SK-N-SH (cell line): ENCODE data around the gene ZNF680. TPM values are rescaled to one million over a fixed set of nuclear protein-coding genes. Genes with fewer than 3 reads are reported as not detected.

Experiments used
- CTCF ChIA-PET: fragments of 300-600, 350-600 bp; formaldehyde crosslinking; extraction: SDS; loops from one replicate; lab custom pipeline; 2021; lab: Yijun Ruan, JAX
- POLR2A ChIA-PET: fragments of 350-600 bp; sonication (Branson Sonifier 250); formaldehyde crosslinking; extraction: SDS; loops from one replicate; lab custom pipeline; 2020; ENCODE audit warnings: antibody characterized with exemption, inconsistent platforms; lab: Yijun Ruan, JAX
- DNase-seq: peaks from one replicate; pipeline ENCODE4 v3.0.0; 2012
- H2AFZ ChIP-seq: fragments of 200-600 bp; sonication (generic); 2 replicates; pipeline ENCODE4 v1.8.1; 2016; ENCODE audit warnings: antibody characterized with exemption, mild to moderate bottlenecking, low read depth
- H3F3A ChIP-seq: fragments of 200-600 bp; sonication (generic); replicated peaks from 2 replicates; pipeline ENCODE3; 2016; ENCODE audit warnings: antibody characterized with exemption, mild to moderate bottlenecking; ENCODE audit not compliant: insufficient read depth
- H3K27ac ChIP-seq, 2 experiments: fragments of 200-500 bp in 1 of 2; fragments of 200-600 bp in 1 of 2; sonication (Bioruptor generic) in 1 of 2; sonication (generic), shearing (Covaris generic) in 1 of 2; 2 replicates each; pipeline versions ENCODE4 v1.5.1 to v1.6.1; 2014 to 2016; ENCODE audit warnings: low read depth in 2 of 2, inconsistent platforms in 1 of 2, low read length in 1 of 2, mild to moderate bottlenecking in 1 of 2, mixed read lengths in 1 of 2
- H3K27me3 ChIP-seq: fragments of 200-600 bp; sonication (generic), shearing (Covaris generic); 2 replicates; pipeline ENCODE4 v1.6.1; 2016; ENCODE audit warnings: mixed run types; ENCODE audit not compliant: insufficient read depth
- H3K36me3 ChIP-seq, 2 experiments: fragments of 200-500 bp in 1 of 2; fragments of 200-600 bp in 1 of 2; sonication (Bioruptor generic) in 1 of 2; sonication (generic) in 1 of 2; replicated peaks in 1 of 2; 2 replicates each; pipeline versions ENCODE3 to v1.5.1; 2014 to 2016; ENCODE audit warnings: low read length in 1 of 2, mild to moderate bottlenecking in 1 of 2; ENCODE audit not compliant: insufficient read depth in 2 of 2, control insufficient read depth in 1 of 2
- H3K4me1 ChIP-seq, 2 experiments: fragments of 200-500 bp in 1 of 2; fragments of 200-600 bp in 1 of 2; sonication (Bioruptor generic) in 1 of 2; sonication (generic), shearing (Covaris generic) in 1 of 2; 2 replicates each; pipeline versions ENCODE4 v1.5.1 to v1.6.1; 2014 to 2016; ENCODE audit warnings: low read depth in 1 of 2, low read length in 1 of 2, mixed run types in 1 of 2; ENCODE audit not compliant: insufficient read depth in 2 of 2, control insufficient read depth in 1 of 2
- H3K4me2 ChIP-seq: fragments of 200-600 bp; sonication (generic), shearing (Covaris generic); 2 replicates; pipeline ENCODE4 v1.6.1; 2017; ENCODE audit warnings: mixed run types
- H3K4me3 ChIP-seq, 2 experiments: fragments of 200-500 bp in 1 of 2; fragments of 200-600 bp in 1 of 2; sonication (Bioruptor generic) in 1 of 2; sonication (generic), shearing (Covaris generic) in 1 of 2; 2 replicates each; pipeline versions ENCODE4 v1.5.1 to v1.8.1; 2014 to 2016; ENCODE audit warnings: low read depth in 2 of 2, inconsistent platforms in 1 of 2, low read length in 1 of 2, mild to moderate bottlenecking in 1 of 2, mixed read lengths in 1 of 2, moderate library complexity in 1 of 2
- H3K79me2 ChIP-seq: fragments of 200-600 bp; sonication (generic); 2 replicates; pipeline ENCODE4 v1.8.1; 2017; ENCODE audit warnings: mild to moderate bottlenecking; ENCODE audit not compliant: insufficient read depth
- H3K9ac ChIP-seq: fragments of 200-600 bp; sonication (generic); 2 replicates; pipeline ENCODE4 v1.6.1; 2017; ENCODE audit warnings: mixed run types
- H3K9me2 ChIP-seq: fragments of 200-600 bp; sonication (generic); 2 replicates; pipeline ENCODE4 v1.6.1; 2017; ENCODE audit warnings: mixed run types
- H3K9me3 ChIP-seq: fragments of 200-600 bp; sonication (generic); 2 replicates; pipeline ENCODE4 v1.6.1; 2017; ENCODE audit warnings: mixed run types, mild to moderate bottlenecking, moderate library complexity
- H4K20me1 ChIP-seq: fragments of 200-600 bp; sonication (generic); 2 replicates; pipeline ENCODE4 v1.6.1; 2017; ENCODE audit warnings: mild to moderate bottlenecking, mixed run types; ENCODE audit not compliant: insufficient read depth
- CHD2 ChIP-seq: fragments of 150-350 bp; IDR thresholded peaks from 2 replicates; pipeline ENCODE4 v1.6.1; 2018; ENCODE audit warnings: low read length; ENCODE audit not compliant: partially characterized antibody
- ELF1 ChIP-seq: IDR thresholded peaks from 2 replicates; pipeline ENCODE4 v1.4.0; 2012
- FOSL2 ChIP-seq: IDR thresholded peaks from 2 replicates; pipeline ENCODE4 v1.4.0; 2012; ENCODE audit warnings: low read depth, mild to moderate bottlenecking, moderate library complexity, borderline replicate concordance
- GABPA ChIP-seq: IDR thresholded peaks from 2 replicates; pipeline ENCODE4 v1.4.0; 2012; ENCODE audit warnings: low read depth, mild to moderate bottlenecking
- GATA2 ChIP-seq: sonication (generic); formaldehyde crosslinking; IDR thresholded peaks from 2 replicates; pipeline ENCODE4 v1.5.0; 2020; ENCODE audit warnings: mild to moderate bottlenecking, missing genetic modification reagents
- JUND ChIP-seq: IDR thresholded peaks from 2 replicates; pipeline ENCODE4 v1.4.0; 2012
- MEF2A ChIP-seq: IDR thresholded peaks from 2 replicates; pipeline ENCODE4 v1.4.0; 2012; ENCODE audit warnings: low read depth, borderline replicate concordance
- MXI1 ChIP-seq: IDR thresholded peaks from 2 replicates; pipeline ENCODE4 v1.6.1; 2012; ENCODE audit warnings: mild to moderate bottlenecking, low read depth, low read length, improper control_type of control experiment
- NRF1 ChIP-seq: IDR thresholded peaks from 2 replicates; pipeline ENCODE4 v1.6.1; 2012; ENCODE audit warnings: low read depth, mild to moderate bottlenecking, low read length
- POLR2AphosphoS5 ChIP-seq: IDR thresholded peaks from 2 replicates; pipeline ENCODE4 v1.6.1; 2012; ENCODE audit warnings: low read depth, low read length
- RAD21 ChIP-seq: IDR thresholded peaks from 2 replicates; pipeline ENCODE4 v1.6.1; 2012; ENCODE audit warnings: mild to moderate bottlenecking, low read length
- RFX5 ChIP-seq: IDR thresholded peaks from 2 replicates; pipeline ENCODE4 v1.6.1; 2012; ENCODE audit warnings: mild to moderate bottlenecking, improper control_type of control experiment, low read length
- SIN3A ChIP-seq: IDR thresholded peaks from 2 replicates; pipeline ENCODE4 v1.6.1; 2012; ENCODE audit warnings: low read depth, mild to moderate bottlenecking, low read length, moderate library complexity, borderline replicate concordance
- SMC3 ChIP-seq: IDR thresholded peaks from 2 replicates; pipeline ENCODE4 v1.6.1; 2012; ENCODE audit warnings: low read depth, low read length, improper control_type of control experiment
- TAF1 ChIP-seq: IDR thresholded peaks from 2 replicates; pipeline ENCODE4 v1.6.1; 2012; ENCODE audit warnings: low read depth, mild to moderate bottlenecking, low read length, moderate library complexity, borderline replicate concordance
- TCF12 ChIP-seq: IDR thresholded peaks from 2 replicates; pipeline ENCODE4 v1.4.0; 2012
- YY1 ChIP-seq: IDR thresholded peaks from 2 replicates; pipeline ENCODE4 v1.4.0; 2012; ENCODE audit warnings: low read depth, mild to moderate bottlenecking
- WGBS: methylation state at CpG from one replicate; pipeline ENCODE4 v1.1.6; 2017; ENCODE audit warnings: low lambda C conversion rate; 5-methylcytosine and 5-hydroxymethylcytosine counted together
- polyA plus RNA-seq, 3 experiments: library from polyadenylated mRNA; depleted of rRNA; stranded (reverse); fragments of >200 nt; gene quantifications; 2 replicates each; pipeline ENCODE4 v1.2.3, GENCODE V29; 2012
- TF ChIP-seq, protein P1 (sequence below): fragments of 150-350 bp; IDR thresholded peaks from 2 replicates; pipeline ENCODE4 v1.6.1; 2017; ENCODE audit warnings: antibody characterized with exemption, low read length, low read depth, borderline replicate concordance
- TF ChIP-seq, protein P2 (sequence below): IDR thresholded peaks from 2 replicates; pipeline ENCODE4; 2012
- TF ChIP-seq, protein P3 (sequence below): IDR thresholded peaks from 2 replicates; pipeline ENCODE4 v1.6.1; 2012; ENCODE audit warnings: mild to moderate bottlenecking, low read depth, low read length, moderate library complexity

Gene ZNF680
- polyA plus RNA-seq (2012; rRNA removed): 1.6 and 2.8 TPM in 2 replicates
- 3.2 and 4.1 TPM in 2 replicates for polyA plus RNA-seq (2012; cell fraction: cytosol; rRNA removed)
- 1.8 and 4.3 TPM in 2 replicates for polyA plus RNA-seq (2012; cell fraction: nucleus; rRNA removed)

DNA sequence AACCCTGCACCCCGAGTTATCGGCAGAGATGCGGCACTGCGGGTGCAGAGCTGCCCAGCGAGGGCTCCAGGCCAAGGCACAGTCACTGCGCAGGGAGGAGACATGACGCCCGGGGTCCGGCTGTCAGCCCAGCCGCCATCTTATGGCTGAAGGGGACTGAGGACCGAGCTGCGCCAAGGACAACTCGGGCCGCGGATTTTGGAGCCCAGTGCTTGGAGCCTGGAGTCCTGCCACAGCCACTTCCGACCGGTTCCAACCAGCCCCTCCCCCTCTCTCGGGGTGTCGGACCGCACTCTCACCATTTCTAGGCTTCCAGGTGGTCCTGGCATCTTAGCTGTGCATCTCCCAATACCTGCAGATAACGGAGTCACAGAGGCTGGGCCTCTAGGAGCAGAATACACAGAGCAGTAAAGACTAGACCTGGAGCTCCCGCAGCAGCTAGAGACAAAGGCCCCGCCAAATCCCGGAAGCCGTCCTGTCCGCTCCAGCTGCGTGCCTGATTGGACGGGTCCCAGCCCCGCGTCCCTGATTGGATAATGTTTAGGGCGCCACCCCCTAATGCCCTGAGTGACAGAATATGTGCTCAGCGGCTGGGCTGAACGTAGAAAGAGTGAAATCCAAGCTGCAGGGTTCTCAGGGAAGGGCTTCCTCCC is at the start of gene ZNF680:
Gene ZNF680 (minus strand): TSS at position 446 of the 653 bp plus-strand sequence. CDS start 117 bp downstream, at position 329.
- peak within 1 kb of the TSS; percentile 74 to 83 for H3K27ac ChIP-seq
- POLR2A ChIA-PET: interaction anchor here (0.8 to 2.0 kb wide), 8 partner anchors 10 to 256 kb away, joined by 3 to 31 read pairs (median 6); partner anchors contain the start of gene ZNF736
- peak within 1 kb of the TSS; percentile 82 for H3K9ac ChIP-seq
- CTCF ChIA-PET: interaction anchor here (0.8 to 1.5 kb wide), 5 partner anchors 25 to 381 kb away, joined by 3 to 6 read pairs (median 3); no protein-coding TSS in a partner anchor
- peak within 1 kb of the TSS; percentile 92 for H2AFZ ChIP-seq
- H3K36me3 ChIP-seq: peaks cover 0 to 20% of the 10 kb centered on the region in 2 experiments
- H3K9me3 ChIP-seq: no peaks in the 10 kb centered on the region
- TF ChIP-seq RAD21: no peak
- TF ChIP-seq GATA2 (CRISPR knock-in tag): no peak
- TF ChIP-seq YY1: peak; percentile 77
- TF ChIP-seq FOSL2: no peak
- no peak for TF ChIP-seq JUND
- TF ChIP-seq TCF12: no peak
- TF ChIP-seq CHD2: peak; percentile 59
- peak; percentile 85 for TF ChIP-seq RFX5
- TF ChIP-seq TAF1: peak; percentile 72
- no peak for TF ChIP-seq SMC3
- TF ChIP-seq ELF1: peak; percentile 82
- TF ChIP-seq POLR2AphosphoS5: peak; percentile 92
- no peak for TF ChIP-seq NRF1
- TF ChIP-seq GABPA: peak; percentile 63
- TF ChIP-seq, protein P1, sequence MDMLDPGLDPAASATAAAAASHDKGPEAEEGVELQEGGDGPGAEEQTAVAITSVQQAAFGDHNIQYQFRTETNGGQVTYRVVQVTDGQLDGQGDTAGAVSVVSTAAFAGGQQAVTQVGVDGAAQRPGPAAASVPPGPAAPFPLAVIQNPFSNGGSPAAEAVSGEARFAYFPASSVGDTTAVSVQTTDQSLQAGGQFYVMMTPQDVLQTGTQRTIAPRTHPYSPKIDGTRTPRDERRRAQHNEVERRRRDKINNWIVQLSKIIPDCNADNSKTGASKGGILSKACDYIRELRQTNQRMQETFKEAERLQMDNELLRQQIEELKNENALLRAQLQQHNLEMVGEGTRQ: no peak
- TF ChIP-seq, protein P2, sequence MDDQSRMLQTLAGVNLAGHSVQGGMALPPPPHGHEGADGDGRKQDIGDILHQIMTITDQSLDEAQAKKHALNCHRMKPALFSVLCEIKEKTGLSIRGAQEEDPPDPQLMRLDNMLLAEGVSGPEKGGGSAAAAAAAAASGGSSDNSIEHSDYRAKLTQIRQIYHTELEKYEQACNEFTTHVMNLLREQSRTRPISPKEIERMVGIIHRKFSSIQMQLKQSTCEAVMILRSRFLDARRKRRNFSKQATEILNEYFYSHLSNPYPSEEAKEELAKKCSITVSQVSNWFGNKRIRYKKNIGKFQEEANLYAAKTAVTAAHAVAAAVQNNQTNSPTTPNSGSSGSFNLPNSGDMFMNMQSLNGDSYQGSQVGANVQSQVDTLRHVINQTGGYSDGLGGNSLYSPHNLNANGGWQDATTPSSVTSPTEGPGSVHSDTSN: peak; percentile 98
- no peak for TF ChIP-seq MEF2A
- TF ChIP-seq, protein P3, sequence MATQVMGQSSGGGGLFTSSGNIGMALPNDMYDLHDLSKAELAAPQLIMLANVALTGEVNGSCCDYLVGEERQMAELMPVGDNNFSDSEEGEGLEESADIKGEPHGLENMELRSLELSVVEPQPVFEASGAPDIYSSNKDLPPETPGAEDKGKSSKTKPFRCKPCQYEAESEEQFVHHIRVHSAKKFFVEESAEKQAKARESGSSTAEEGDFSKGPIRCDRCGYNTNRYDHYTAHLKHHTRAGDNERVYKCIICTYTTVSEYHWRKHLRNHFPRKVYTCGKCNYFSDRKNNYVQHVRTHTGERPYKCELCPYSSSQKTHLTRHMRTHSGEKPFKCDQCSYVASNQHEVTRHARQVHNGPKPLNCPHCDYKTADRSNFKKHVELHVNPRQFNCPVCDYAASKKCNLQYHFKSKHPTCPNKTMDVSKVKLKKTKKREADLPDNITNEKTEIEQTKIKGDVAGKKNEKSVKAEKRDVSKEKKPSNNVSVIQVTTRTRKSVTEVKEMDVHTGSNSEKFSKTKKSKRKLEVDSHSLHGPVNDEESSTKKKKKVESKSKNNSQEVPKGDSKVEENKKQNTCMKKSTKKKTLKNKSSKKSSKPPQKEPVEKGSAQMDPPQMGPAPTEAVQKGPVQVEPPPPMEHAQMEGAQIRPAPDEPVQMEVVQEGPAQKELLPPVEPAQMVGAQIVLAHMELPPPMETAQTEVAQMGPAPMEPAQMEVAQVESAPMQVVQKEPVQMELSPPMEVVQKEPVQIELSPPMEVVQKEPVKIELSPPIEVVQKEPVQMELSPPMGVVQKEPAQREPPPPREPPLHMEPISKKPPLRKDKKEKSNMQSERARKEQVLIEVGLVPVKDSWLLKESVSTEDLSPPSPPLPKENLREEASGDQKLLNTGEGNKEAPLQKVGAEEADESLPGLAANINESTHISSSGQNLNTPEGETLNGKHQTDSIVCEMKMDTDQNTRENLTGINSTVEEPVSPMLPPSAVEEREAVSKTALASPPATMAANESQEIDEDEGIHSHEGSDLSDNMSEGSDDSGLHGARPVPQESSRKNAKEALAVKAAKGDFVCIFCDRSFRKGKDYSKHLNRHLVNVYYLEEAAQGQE: no peak
- TF ChIP-seq SIN3A: peak; percentile 88; the same call in 1 of the 2 replicates
- peak; percentile 78 for TF ChIP-seq MXI1
- H3K4me1 ChIP-seq: peaks cover 5 to 6% of the 10 kb centered on the region in 2 experiments; a peak in 2 of 4 replicates
- peak within 1 kb of the TSS; percentile 70 to 85 for H3K4me3 ChIP-seq
- H4K20me1 ChIP-seq: no peaks in the 10 kb centered on the region
- DNase-seq: peak; percentile 94
- H3K9me2 ChIP-seq: no peaks in the 10 kb centered on the region
- WGBS: under 1% methylated on average over 32 of the region's 33 CpGs
- H3K4me2 ChIP-seq: peak within 1 kb of the TSS; percentile 82
- no peaks in the 10 kb centered on the region for H3K27me3 ChIP-seq
- H3K79me2 ChIP-seq: peaks cover 50% of the 10 kb centered on the region
- peaks cover 3% of the 10 kb centered on the region for H3F3A ChIP-seq
